HepG2 (cell line): Measurements from ENCODE around the gene ZNF48. TPM values are rescaled to one million over a fixed set of nuclear protein-coding genes. Genes with fewer than 3 reads are reported as not detected.

Experiments
- ADNP ChIP-seq: sonication (generic); formaldehyde crosslinking; IDR thresholded peaks from 2 replicates; pipeline ENCODE4 v1.4.0; 2020; ENCODE audit warnings: missing genetic modification reagents
- EEA1 ChIP-seq: sonication (generic); formaldehyde crosslinking; IDR thresholded peaks from 2 replicates; pipeline ENCODE4 v1.5.1; 2020; ENCODE audit warnings: mild to moderate bottlenecking, missing genetic modification reagents, borderline replicate concordance
- HNRNPH1 ChIP-seq: fragments of 200-400 bp; formaldehyde crosslinking; optimal IDR thresholded peaks from 2 replicates; pipeline ENCODE3; 2017; ENCODE audit warnings: mild to moderate bottlenecking, low read depth, low read length
- NR2F6 ChIP-seq, 2 experiments: IDR thresholded peaks; 2 replicates each; pipeline ENCODE4 v1.6.1; 2016; ENCODE audit warnings: antibody characterized with exemption in 1 of 2, mild to moderate bottlenecking in 1 of 2
- PAX8 ChIP-seq: sonication (generic); formaldehyde crosslinking; IDR thresholded peaks from 2 replicates; pipeline ENCODE4 v1.8.0; 2022; ENCODE audit warnings: mild to moderate bottlenecking, missing genetic modification reagents, borderline replicate concordance
- TBX3 ChIP-seq: fragments of 450-650 bp; IDR thresholded peaks from 2 replicates; pipeline ENCODE4 v1.6.1; 2017; ENCODE audit warnings: antibody characterized with exemption, mild to moderate bottlenecking, inconsistent platforms, borderline replicate concordance
- ZFP36L2 ChIP-seq: sonication (generic); formaldehyde crosslinking; IDR thresholded peaks from 2 replicates; pipeline ENCODE4 v1.4.0; 2020; ENCODE audit warnings: missing genetic modification reagents
- ZFY ChIP-seq: sonication (generic); formaldehyde crosslinking; IDR thresholded peaks from 2 replicates; pipeline ENCODE4 v1.4.0; 2020; ENCODE audit warnings: missing genetic modification reagents
- ZNF121 ChIP-seq: sonication (generic); formaldehyde crosslinking; IDR thresholded peaks from 2 replicates; pipeline ENCODE4 v1.5.0; 2020; ENCODE audit warnings: mild to moderate bottlenecking, missing genetic modification reagents
- ZNF572 ChIP-seq: sonication (generic); formaldehyde crosslinking; IDR thresholded peaks from 2 replicates; pipeline ENCODE4 v1.5.1; 2020; ENCODE audit warnings: mild to moderate bottlenecking, missing genetic modification reagents
- ZNF652 ChIP-seq: IDR thresholded peaks from 2 replicates; pipeline ENCODE4 v1.6.1; 2016; ENCODE audit warnings: low read depth, borderline replicate concordance
- ZNF749 ChIP-seq: sonication (generic); formaldehyde crosslinking; IDR thresholded peaks from 2 replicates; pipeline ENCODE4 v1.8.0; 2022; ENCODE audit warnings: mild to moderate bottlenecking, missing genetic modification reagents, moderate library complexity, borderline replicate concordance
- polyA plus RNA-seq, 8 experiments: library from polyadenylated mRNA; depleted of rRNA in 3 of 8; stranded (reverse) in 7 of 8; unstranded in 1 of 8; fragments of >200 nt; fragmentation: Illumina TruSeq in 4 of 8; extraction: Trizol in 4 of 8; gene quantifications; 2 replicates each; pipeline versions ENCODE4 v1.2.1 to v1.2.3, GENCODE V29; 2011 to 2016; ENCODE audit warnings: low read depth in 4 of 8, missing spikeins in 1 of 8, mixed read lengths in 1 of 8; ENCODE audit not compliant: insufficient read depth in 1 of 8
- total RNA-seq, 5 experiments: library from RNA; depleted of rRNA; stranded (reverse); fragments of >200 nt; fragmentation: Illumina TruSeq; extraction: Trizol; gene quantifications; 2 replicates each; pipeline ENCODE4 v1.2.3, GENCODE V29; 2016; ENCODE audit warnings: low read depth in 1 of 5
- TF ChIP-seq, protein P1 (sequence below): IDR thresholded peaks from 2 replicates; pipeline ENCODE4 v1.6.1; 2016; ENCODE audit warnings: missing compliant biosample characterization, missing genetic modification reagents, borderline replicate concordance
- TF ChIP-seq, protein P2 (sequence below): sonication (generic); formaldehyde crosslinking; IDR thresholded peaks from 2 replicates; pipeline ENCODE4 v1.4.0; 2020; ENCODE audit warnings: mild to moderate bottlenecking, missing genetic modification reagents, borderline replicate concordance
- TF ChIP-seq, protein P3 (sequence below): sonication (generic); formaldehyde crosslinking; IDR thresholded peaks from 2 replicates; pipeline ENCODE4 v1.4.0; 2020; ENCODE audit warnings: mild to moderate bottlenecking, missing genetic modification reagents

The ZNF48 gene
- total and polyA plus RNA-seq, 2 of the 13 experiments (the other 11 are each of a cell fraction or from before 2014, with no cell fraction given), result 9.9 to 12.3 TPM

DNA sequence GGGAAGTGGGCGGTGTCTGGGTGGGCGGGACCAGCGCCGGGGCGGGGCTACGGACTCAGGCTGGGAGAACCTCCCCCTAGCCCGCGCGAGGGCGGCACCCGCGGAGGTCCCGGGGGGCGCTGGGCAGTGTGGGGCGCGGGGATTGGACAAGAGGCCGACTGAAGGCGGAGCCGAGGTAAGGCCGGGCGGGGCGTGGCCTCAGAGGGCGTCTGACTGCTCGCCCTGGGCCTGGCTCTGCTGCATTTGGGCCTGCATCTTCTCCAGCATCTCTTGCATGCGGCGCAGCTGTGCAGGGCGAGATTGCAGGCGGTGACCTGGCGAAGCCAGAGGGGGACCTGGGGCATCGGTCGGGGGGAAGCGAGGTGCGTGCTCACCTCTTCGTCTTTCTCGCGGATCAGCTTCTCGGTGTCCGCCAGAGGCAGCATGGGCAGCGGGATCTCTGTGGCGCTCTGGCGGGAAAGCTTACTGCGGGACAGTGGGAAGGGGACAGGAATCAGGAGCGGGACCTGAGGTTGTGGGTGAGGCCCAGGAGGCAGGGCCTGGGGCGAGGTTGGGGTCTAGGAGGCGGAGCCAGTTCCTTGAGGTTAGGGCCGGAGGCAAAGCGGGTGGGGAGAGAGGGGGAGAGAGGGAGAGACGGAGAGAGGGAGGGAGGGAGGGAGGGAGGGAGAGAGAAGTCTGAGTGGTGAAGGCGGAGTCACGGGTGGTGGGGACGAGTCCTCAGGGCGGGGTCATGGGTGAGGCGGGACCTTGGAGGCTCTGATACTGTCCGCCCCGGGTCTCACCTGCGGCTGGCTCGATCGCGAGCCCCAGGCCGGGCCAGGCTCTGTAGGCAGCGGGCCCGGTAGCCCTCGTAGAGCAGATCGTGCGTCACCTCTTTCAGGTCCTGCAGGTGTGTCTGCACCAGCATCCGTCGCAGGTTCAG, 16.7 kb upstream of the ZNF48 start (continued):
- TF ChIP-seq, protein P1, sequence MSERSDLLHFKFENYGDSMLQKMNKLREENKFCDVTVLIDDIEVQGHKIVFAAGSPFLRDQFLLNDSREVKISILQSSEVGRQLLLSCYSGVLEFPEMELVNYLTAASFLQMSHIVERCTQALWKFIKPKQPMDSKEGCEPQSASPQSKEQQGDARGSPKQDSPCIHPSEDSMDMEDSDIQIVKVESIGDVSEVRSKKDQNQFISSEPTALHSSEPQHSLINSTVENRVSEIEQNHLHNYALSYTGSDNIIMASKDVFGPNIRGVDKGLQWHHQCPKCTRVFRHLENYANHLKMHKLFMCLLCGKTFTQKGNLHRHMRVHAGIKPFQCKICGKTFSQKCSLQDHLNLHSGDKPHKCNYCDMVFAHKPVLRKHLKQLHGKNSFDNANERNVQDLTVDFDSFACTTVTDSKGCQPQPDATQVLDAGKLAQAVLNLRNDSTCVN, result peak; percentile 57; the same call in 1 of the 2 replicates
- peak; percentile 94; the same call in 1 of the 2 replicates for TF ChIP-seq PAX8 (CRISPR knock-in tag)
- no peak for TF ChIP-seq HNRNPH1
- TF ChIP-seq, protein P2, sequence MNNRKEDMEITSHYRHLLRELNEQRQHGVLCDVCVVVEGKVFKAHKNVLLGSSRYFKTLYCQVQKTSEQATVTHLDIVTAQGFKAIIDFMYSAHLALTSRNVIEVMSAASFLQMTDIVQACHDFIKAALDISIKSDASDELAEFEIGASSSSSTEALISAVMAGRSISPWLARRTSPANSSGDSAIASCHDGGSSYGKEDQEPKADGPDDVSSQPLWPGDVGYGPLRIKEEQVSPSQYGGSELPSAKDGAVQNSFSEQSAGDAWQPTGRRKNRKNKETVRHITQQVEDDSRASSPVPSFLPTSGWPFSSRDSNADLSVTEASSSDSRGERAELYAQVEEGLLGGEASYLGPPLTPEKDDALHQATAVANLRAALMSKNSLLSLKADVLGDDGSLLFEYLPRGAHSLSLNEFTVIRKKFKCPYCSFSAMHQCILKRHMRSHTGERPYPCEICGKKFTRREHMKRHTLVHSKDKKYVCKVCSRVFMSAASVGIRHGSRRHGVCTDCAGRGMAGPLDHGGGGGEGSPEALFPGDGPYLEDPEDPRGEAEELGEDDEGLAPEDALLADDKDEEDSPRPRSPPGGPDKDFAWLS (CRISPR knock-in tag), result 0 out of 2 replicates have a peak, but pooled peaks have one; percentile 57
- TF ChIP-seq ZFP36L2 (CRISPR knock-in tag), result peak; percentile 70; the same call in 1 of the 2 replicates
- TF ChIP-seq TBX3, result 0 out of 2 replicates have a peak, but pooled peaks have one; percentile 11
- TF ChIP-seq, protein P3, sequence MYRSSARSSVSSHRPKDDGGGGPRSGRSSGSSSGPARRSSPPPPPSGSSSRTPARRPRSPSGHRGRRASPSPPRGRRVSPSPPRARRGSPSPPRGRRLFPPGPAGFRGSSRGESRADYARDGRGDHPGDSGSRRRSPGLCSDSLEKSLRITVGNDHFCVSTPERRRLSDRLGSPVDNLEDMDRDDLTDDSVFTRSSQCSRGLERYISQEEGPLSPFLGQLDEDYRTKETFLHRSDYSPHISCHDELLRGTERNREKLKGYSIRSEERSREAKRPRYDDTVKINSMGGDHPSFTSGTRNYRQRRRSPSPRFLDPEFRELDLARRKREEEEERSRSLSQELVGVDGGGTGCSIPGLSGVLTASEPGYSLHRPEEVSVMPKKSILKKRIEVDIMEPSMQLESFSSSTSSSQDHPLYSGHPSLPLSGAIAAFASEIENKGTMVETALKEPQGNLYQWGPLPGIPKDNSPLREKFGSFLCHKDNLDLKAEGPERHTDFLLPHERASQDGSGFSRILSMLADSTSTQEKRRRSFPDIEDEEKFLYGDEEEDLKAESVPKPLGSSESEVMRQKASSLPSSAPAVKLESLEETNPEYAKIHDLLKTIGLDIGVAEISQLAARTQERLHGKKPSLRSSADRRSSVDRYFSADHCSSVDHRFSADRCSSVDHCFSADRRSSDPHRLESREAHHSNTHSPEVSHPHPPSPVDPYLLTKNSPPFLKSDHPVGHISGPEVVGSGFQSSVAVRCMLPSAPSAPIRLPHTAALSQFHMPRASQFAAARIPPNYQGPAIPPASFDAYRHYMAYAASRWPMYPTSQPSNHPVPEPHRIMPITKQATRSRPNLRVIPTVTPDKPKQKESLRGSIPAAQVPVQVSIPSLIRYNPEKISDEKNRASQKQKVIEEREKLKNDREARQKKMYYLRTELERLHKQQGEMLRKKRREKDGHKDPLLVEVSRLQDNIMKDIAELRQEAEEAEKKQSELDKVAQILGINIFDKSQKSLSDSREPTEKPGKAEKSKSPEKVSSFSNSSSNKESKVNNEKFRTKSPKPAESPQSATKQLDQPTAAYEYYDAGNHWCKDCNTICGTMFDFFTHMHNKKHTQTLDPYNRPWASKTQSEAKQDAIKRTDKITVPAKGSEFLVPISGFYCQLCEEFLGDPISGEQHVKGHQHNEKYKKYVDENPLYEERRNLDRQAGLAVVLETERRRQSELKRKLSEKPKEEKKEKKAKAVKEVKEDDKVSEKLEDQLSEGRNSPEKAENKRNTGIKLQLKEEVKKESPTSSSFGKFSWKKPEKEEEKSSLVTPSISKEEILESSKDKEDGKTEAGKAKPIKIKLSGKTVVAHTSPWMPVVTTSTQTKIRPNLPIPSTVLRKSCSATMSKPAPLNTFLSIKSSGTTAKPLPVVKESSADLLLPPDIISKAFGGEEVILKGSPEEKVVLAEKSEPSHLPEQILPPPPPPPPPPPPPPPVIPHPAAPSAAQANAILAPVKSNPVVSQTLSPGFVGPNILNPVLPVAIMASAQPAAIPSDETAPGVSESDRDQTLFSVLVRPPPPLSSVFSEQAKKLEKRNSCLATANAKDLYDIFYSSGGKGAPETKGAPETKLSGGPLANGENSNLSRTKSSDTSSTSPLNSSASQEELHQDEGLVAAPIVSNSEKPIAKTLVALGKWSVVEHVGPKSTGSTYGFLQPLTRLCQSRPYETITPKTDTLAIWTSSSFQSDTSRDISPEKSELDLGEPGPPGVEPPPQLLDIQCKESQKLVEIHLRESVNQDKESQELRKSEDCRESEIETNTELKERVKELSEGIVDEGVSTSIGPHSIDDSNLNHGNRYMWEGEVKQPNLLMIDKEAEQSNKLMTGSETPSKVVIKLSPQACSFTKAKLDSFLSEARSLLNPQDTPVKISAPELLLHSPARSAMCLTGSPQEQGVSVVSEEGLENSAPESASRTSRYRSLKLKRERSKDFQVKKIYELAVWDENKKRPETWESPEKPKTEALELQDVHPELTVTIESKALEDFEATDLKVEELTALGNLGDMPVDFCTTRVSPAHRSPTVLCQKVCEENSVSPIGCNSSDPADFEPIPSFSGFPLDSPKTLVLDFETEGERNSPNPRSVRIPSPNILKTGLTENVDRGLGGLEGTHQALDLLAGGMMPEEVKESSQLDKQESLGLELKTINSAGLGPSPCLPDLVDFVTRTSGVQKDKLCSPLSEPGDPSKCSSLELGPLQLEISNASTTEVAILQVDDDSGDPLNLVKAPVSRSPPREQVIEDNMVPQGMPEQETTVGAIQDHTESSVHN (CRISPR knock-in tag), result peak; percentile 97
- peak; percentile 33; the same call in 1 of the 2 replicates for TF ChIP-seq EEA1 (CRISPR knock-in tag)
- peak; percentile 59; the same call in 1 of the 2 replicates for TF ChIP-seq ZNF121 (CRISPR knock-in tag)
- TF ChIP-seq ZNF749 (CRISPR knock-in tag), result peak; percentile 89; the same call in 1 of the 2 replicates
- no peak for TF ChIP-seq ADNP (CRISPR knock-in tag)
- TF ChIP-seq ZNF572 (CRISPR knock-in tag), result peak; percentile 95
- peak; percentile 18; the same call in 1 of the 2 replicates for TF ChIP-seq ZNF652 (CRISPR knock-in tag)
- no peak for TF ChIP-seq NR2F6 (IDR thresholded peaks at IDR 0.05)
- TF ChIP-seq NR2F6 (CRISPR knock-in tag; IDR thresholded peaks at IDR 0.05), result peak; percentile 17; the same call in 1 of the 2 replicates
- peak; percentile 98 for TF ChIP-seq ZFY (CRISPR knock-in tag)
